T-helper 1 cell treated with Interleukin-12 subunit alpha and Interleukin-12 subunit beta and Interleukin-4 antibody, amounts not matched to agents 30 μg/mL and 1 μg/mL, for 36 hours (primary cell): ENCODE data around the gene FAM163B.
A peak's percentile ranks its signal among the peaks of the same experiment; 100 is the strongest.
"Not testable (repeated sequence)": the region's sequence is repeated elsewhere in the genome, so short reads cannot be mapped to it uniquely, and the experiment has no call there.

ENCODE experiments used
- H3K27ac Mint-ChIP-seq: one replicate; pipeline ENCODE4 v1.8.0; 2021; ENCODE audit warnings: mild to moderate bottlenecking, mixed read lengths
- H3K27me3 Mint-ChIP-seq: one replicate; pipeline ENCODE4 v1.8.0; 2021; ENCODE audit warnings: low read depth, mixed read lengths
- H3K36me3 Mint-ChIP-seq: one replicate; pipeline ENCODE4 v1.8.0; 2021; ENCODE audit warnings: low read depth, mixed read lengths
- H3K4me1 Mint-ChIP-seq: one replicate; pipeline ENCODE4 v1.8.0; 2021; ENCODE audit warnings: low read depth, mixed read lengths
- H3K4me3 Mint-ChIP-seq: one replicate; pipeline ENCODE4 v1.8.0; 2021; ENCODE audit warnings: mild to moderate bottlenecking, moderate library complexity, mixed read lengths
- H3K9me3 Mint-ChIP-seq: one replicate; pipeline ENCODE4 v1.8.0; 2021; ENCODE audit warnings: mixed read lengths

FAM163B gene

GRCh38 chr9:133634081-133634691 lies 25.0 kb upstream of the FAM163B start:
- H3K36me3 Mint-ChIP-seq = no peaks in the 10 kb centered on the region
- H3K4me3 Mint-ChIP-seq = no peak overlapping the region
- no peak overlapping the region for H3K27ac Mint-ChIP-seq
- peaks cover 2% of the 10 kb centered on the region for H3K27me3 Mint-ChIP-seq
- H3K4me1 Mint-ChIP-seq = no peaks in the 10 kb centered on the region
- H3K9me3 Mint-ChIP-seq = no peaks in the 10 kb centered on the region

GRCh38 chr9:133633681-133634080 lies 24.5 kb upstream of the FAM163B start:
- H3K4me1 Mint-ChIP-seq = no peaks in the 10 kb centered on the region
- peaks cover 2% of the 10 kb centered on the region for H3K27me3 Mint-ChIP-seq
- H3K36me3 Mint-ChIP-seq = no peaks in the 10 kb centered on the region
- H3K4me3 Mint-ChIP-seq = no peak overlapping the region
- no peaks in the 10 kb centered on the region for H3K9me3 Mint-ChIP-seq
- no peak overlapping the region for H3K27ac Mint-ChIP-seq

GRCh38 chr9:133632806-133633680 lies 23.9 kb upstream of the FAM163B start:
- peaks cover 2% of the 10 kb centered on the region for H3K27me3 Mint-ChIP-seq
- H3K4me3 Mint-ChIP-seq = no peak overlapping the region
- no peaks in the 10 kb centered on the region for H3K4me1 Mint-ChIP-seq
- H3K27ac Mint-ChIP-seq = no peak overlapping the region
- no peaks in the 10 kb centered on the region for H3K36me3 Mint-ChIP-seq
- no peaks in the 10 kb centered on the region for H3K9me3 Mint-ChIP-seq

GRCh38 chr9:133631111-133631510 lies 21.9 kb upstream of the FAM163B start:
- no peak overlapping the region for H3K4me3 Mint-ChIP-seq
- H3K27ac Mint-ChIP-seq = no peak overlapping the region
- no peaks in the 10 kb centered on the region for H3K36me3 Mint-ChIP-seq
- H3K9me3 Mint-ChIP-seq = peaks cover 8% of the 10 kb centered on the region
- H3K4me1 Mint-ChIP-seq = no peaks in the 10 kb centered on the region
- H3K27me3 Mint-ChIP-seq = peaks cover 5% of the 10 kb centered on the region

- H3K36me3 Mint-ChIP-seq = no peaks in the 10 kb centered on the region
- no peak overlapping the region for H3K27ac Mint-ChIP-seq
Measured at GRCh38 chr9:133629221-133630110, 20.3 kb upstream of the FAM163B start.

GRCh38 chr9:133628766-133629165 lies 19.6 kb upstream of the FAM163B start:
- Mint-ChIP-seq H3K4me1 (no peaks in the 10 kb centered on the region), H3K4me3 (no peak overlapping the region), H3K27me3 (peaks cover 9% of the 10 kb centered on the region), H3K36me3 (no peaks in the 10 kb centered on the region), H3K27ac (no peak overlapping the region), H3K9me3 (peaks cover 24% of the 10 kb centered on the region)

More at GRCh38 chr9:133629221-133630110, 20.3 kb upstream of the FAM163B start:
- peaks cover 9% of the 10 kb centered on the region for H3K27me3 Mint-ChIP-seq
- no peak overlapping the region for H3K4me3 Mint-ChIP-seq
- peaks cover 20% of the 10 kb centered on the region for H3K9me3 Mint-ChIP-seq
- H3K4me1 Mint-ChIP-seq = no peaks in the 10 kb centered on the region

- no peaks in the 10 kb centered on the region for H3K36me3 Mint-ChIP-seq
- H3K4me3 Mint-ChIP-seq = no peak overlapping the region
- peaks cover under 1% of the 10 kb centered on the region for H3K4me1 Mint-ChIP-seq
- peaks cover 26% of the 10 kb centered on the region for H3K9me3 Mint-ChIP-seq
- peaks cover 7% of the 10 kb centered on the region for H3K27me3 Mint-ChIP-seq
- H3K27ac Mint-ChIP-seq = no peak overlapping the region
Measured at GRCh38 chr9:133627341-133627740, 18.2 kb upstream of the FAM163B start.

- Mint-ChIP-seq H3K4me1 (peaks cover 11% of the 10 kb centered on the region), H3K9me3 (peaks cover 32% of the 10 kb centered on the region)
- H3K27me3 Mint-ChIP-seq, H3K4me3 Mint-ChIP-seq, H3K27ac Mint-ChIP-seq, H3K36me3 Mint-ChIP-seq: not testable (repeated sequence)
Measured at GRCh38 chr9:133626008-133626407, 16.8 kb upstream of the FAM163B start.

GRCh38 chr9:133622555-133622954 lies 13.4 kb upstream of the FAM163B start:
- peaks cover 32% of the 10 kb centered on the region for H3K9me3 Mint-ChIP-seq
- peaks cover 32% of the 10 kb centered on the region for H3K4me1 Mint-ChIP-seq
- no peak overlapping the region for H3K27ac Mint-ChIP-seq
- H3K27me3 Mint-ChIP-seq = peaks cover 18% of the 10 kb centered on the region
- no peak overlapping the region for H3K4me3 Mint-ChIP-seq
- H3K36me3 Mint-ChIP-seq = peaks cover 2% of the 10 kb centered on the region

GRCh38 chr9:133621725-133622267 lies 12.6 kb upstream of the FAM163B start:
- no peak overlapping the region for H3K4me3 Mint-ChIP-seq
- H3K27me3 Mint-ChIP-seq = peaks cover 18% of the 10 kb centered on the region
- H3K27ac Mint-ChIP-seq = no peak overlapping the region
- peaks cover 31% of the 10 kb centered on the region for H3K9me3 Mint-ChIP-seq
- H3K36me3 Mint-ChIP-seq = peaks cover 2% of the 10 kb centered on the region
- H3K4me1 Mint-ChIP-seq = peaks cover 32% of the 10 kb centered on the region

GRCh38 chr9:133619791-133620190 lies 10.6 kb upstream of the FAM163B start:
- peak overlapping the region; percentile 56 for H3K4me3 Mint-ChIP-seq

GRCh38 chr9:133618726-133619125 lies 9.5 kb upstream of the FAM163B start:
- Mint-ChIP-seq H3K4me3 (no peak overlapping the region), H3K27ac (no peak overlapping the region), H3K36me3 (peaks cover 2% of the 10 kb centered on the region), H3K27me3 (peaks cover 15% of the 10 kb centered on the region), H3K9me3 (peaks cover 8% of the 10 kb centered on the region), H3K4me1 (peaks cover 32% of the 10 kb centered on the region)

More at GRCh38 chr9:133619791-133620190, 10.6 kb upstream of the FAM163B start:
- peaks cover 16% of the 10 kb centered on the region for H3K9me3 Mint-ChIP-seq
- peaks cover 2% of the 10 kb centered on the region for H3K36me3 Mint-ChIP-seq
- H3K27ac Mint-ChIP-seq = peak overlapping the region; percentile 18
- peaks cover 32% of the 10 kb centered on the region for H3K4me1 Mint-ChIP-seq
- H3K27me3 Mint-ChIP-seq = peaks cover 12% of the 10 kb centered on the region

- H3K36me3 Mint-ChIP-seq = no peaks in the 10 kb centered on the region
- no peak overlapping the region for H3K27ac Mint-ChIP-seq
- H3K4me3 Mint-ChIP-seq = no peak overlapping the region
- peaks cover under 1% of the 10 kb centered on the region for H3K9me3 Mint-ChIP-seq
- peaks cover 26% of the 10 kb centered on the region for H3K4me1 Mint-ChIP-seq
- H3K27me3 Mint-ChIP-seq = peaks cover 15% of the 10 kb centered on the region
Measured at GRCh38 chr9:133616643-133617405, 7.6 kb upstream of the FAM163B start.
